K562 (cell line): ENCODE data around the gene PTPRC. TPM values are rescaled to one million over a fixed set of nuclear protein-coding genes. Genes with fewer than 3 reads are reported as not detected.

Source experiments
- ATAC-seq: fragments of 200-7000 bp; cut with Tn5 transposase; 3 replicates; pipeline ENCODE4 v1.9.1; 2020; ENCODE audit warnings: moderate library complexity
- BruUV-seq: library from RNA; stranded (reverse); fragments of 400-500 nt; replicated peaks from 2 replicates; lab custom pipeline; 2021; lab: Mats Ljungman, UMichigan
- CTCF ChIA-PET: fragments of 300-600 bp; formaldehyde crosslinking; extraction: SDS; loops from one replicate; lab custom pipeline; 2021; ENCODE audit warnings: low intra/inter-chr PET ratio; lab: Yijun Ruan, JAX
- POLR2A ChIA-PET: fragments of 300-600, 350-650 bp; sonication (Branson Sonifier 250); formaldehyde crosslinking; extraction: SDS; loops from one replicate; lab custom pipeline; 2021; ENCODE audit warnings: antibody characterized with exemption, inconsistent platforms; lab: Yijun Ruan, JAX
- DNase-seq, 4 experiments: peaks; one replicate each; pipeline versions ENCODE4 v3.0.0 to v3.0.0-alpha.2; 2011 to 2018; ENCODE audit warnings: low spot score in 3 of 4, mixed read lengths in 3 of 4; ENCODE audit errors: extremely low read depth in 1 of 4
- FAIRE-seq: peaks from 2 replicates; lab custom pipeline; 2011; peaks lifted over from hg19 to GRCh38; lab: Jason Lieb, UNC
- H2AFZ ChIP-seq: 2 replicates; pipeline ENCODE4 v1.6.0; 2011; ENCODE audit warnings: low read depth, low read length, control low read depth, inconsistent platforms
- H3K27ac ChIP-seq: fragments of 200-600 bp; 3 replicates; pipeline ENCODE4 v1.8.0; 2011; ENCODE audit warnings: low read depth, mild to moderate bottlenecking, control low read depth, inconsistent platforms, low read length, moderate library complexity, mixed read lengths; ENCODE audit errors: extremely low read depth
- H3K27me3 ChIP-seq, 2 experiments: fragments of 300-600 bp in 1 of 2; 2 replicates in 1 of 2; 3 replicates in 1 of 2; pipeline versions ENCODE4 v1.6.0 to v1.8.0; 2011; ENCODE audit warnings: inconsistent platforms in 2 of 2, low read length in 2 of 2, mild to moderate bottlenecking in 1 of 2, mixed read lengths in 1 of 2, moderate library complexity in 1 of 2; ENCODE audit not compliant: control insufficient read depth in 2 of 2, insufficient read depth in 2 of 2
- H3K36me3 ChIP-seq: fragments of 300-600 bp; 3 replicates; pipeline ENCODE4 v1.8.0; 2011; ENCODE audit warnings: mild to moderate bottlenecking, low read length, inconsistent platforms; ENCODE audit not compliant: control insufficient read depth, insufficient read depth
- H3K4me1 ChIP-seq, 2 experiments: fragments of 200-600 bp in 1 of 2; replicated peaks in 1 of 2; 2 replicates in 1 of 2; 3 replicates in 1 of 2; pipeline versions ENCODE4 v1.5.1 to v1.8.0; 2011; ENCODE audit warnings: inconsistent platforms in 2 of 2, low read length in 2 of 2, mild to moderate bottlenecking in 1 of 2, mixed read lengths in 1 of 2, moderate library complexity in 1 of 2; ENCODE audit not compliant: control insufficient read depth in 2 of 2, insufficient read depth in 2 of 2
- H3K4me2 ChIP-seq: 2 replicates; pipeline ENCODE4 v1.6.1; 2011; ENCODE audit warnings: low read length, control low read depth, inconsistent platforms, mixed read lengths; ENCODE audit not compliant: insufficient read depth
- H3K4me3 ChIP-seq: fragments of 200-600 bp; sonication (generic), shearing (Covaris generic); 2 replicates; pipeline ENCODE4 v1.5.1; 2016; ENCODE audit warnings: control low read depth, inconsistent platforms
- H3K79me2 ChIP-seq: fragments of 200-600 bp; 3 replicates; pipeline ENCODE4 v1.8.0; 2011; ENCODE audit warnings: low read length, inconsistent platforms; ENCODE audit not compliant: control insufficient read depth, insufficient read depth
- H3K9ac ChIP-seq, 2 experiments: 2 replicates each; pipeline versions ENCODE4 v1.6.0 to v1.6.1; 2011; ENCODE audit warnings: low read depth in 2 of 2, low read length in 2 of 2, control low read depth in 1 of 2, inconsistent platforms in 1 of 2, mild to moderate bottlenecking in 1 of 2, mixed read lengths in 1 of 2; ENCODE audit not compliant: insufficient read depth in 1 of 2
- H3K9me1 ChIP-seq: one replicate; pipeline ENCODE4 v1.6.0; 2011; ENCODE audit warnings: inconsistent platforms, mild to moderate bottlenecking, low read length, moderate library complexity; ENCODE audit not compliant: control insufficient read depth, insufficient read depth
- H3K9me3 ChIP-seq: replicated peaks from 2 replicates; pipeline ENCODE4 v1.5.1; 2011; ENCODE audit warnings: low read depth, low read length, inconsistent platforms; ENCODE audit not compliant: control insufficient read depth, insufficient read depth
- H4K20me1 ChIP-seq: replicated peaks from 2 replicates; pipeline ENCODE4 v1.6.1; 2011; ENCODE audit warnings: low read length, inconsistent platforms, mixed read lengths; ENCODE audit not compliant: control insufficient read depth, insufficient read depth
- DACH1 ChIP-seq: fragments of 450-650 bp; IDR thresholded peaks from 2 replicates; pipeline ENCODE4 v1.6.1; 2018; ENCODE audit not compliant: partially characterized antibody
- MTA1 ChIP-seq: fragments of 450-650 bp; IDR thresholded peaks from 2 replicates; pipeline ENCODE4 v1.6.1; 2017; ENCODE audit warnings: borderline replicate concordance
- PML ChIP-seq: IDR thresholded peaks from 2 replicates; pipeline ENCODE4 v1.6.1; 2012; ENCODE audit warnings: low read length, inconsistent platforms
- RBFOX2 ChIP-seq: fragments of 200-400 bp; formaldehyde crosslinking; IDR thresholded peaks from 2 replicates; pipeline ENCODE4 v1.6.1; 2017; ENCODE audit warnings: low read depth, mild to moderate bottlenecking, low read length, moderate library complexity
- RHOXF2B ChIP-seq: fragments of 250-450 bp; sonication (Bioruptor Pico); conservative IDR thresholded peaks from 2 replicates; pipeline ENCODE4 v1.5.1; 2021
- SAP30 ChIP-seq: fragments of 200-600 bp; sonication (generic); IDR thresholded peaks from 2 replicates; pipeline ENCODE4 v1.6.1; 2012; ENCODE audit warnings: borderline replicate concordance, low read depth, mild to moderate bottlenecking, moderate library complexity, low read length, control low read depth, inconsistent platforms; ENCODE audit not compliant: insufficient read depth, poor library complexity, severe bottlenecking
- WGBS: fragments of 100-300 bp; shearing (Covaris generic); methylation state at CpG from one replicate; pipeline ENCODE4 v1.1.6; 2016; ENCODE audit warnings: low coverage, mixed read lengths; ENCODE audit not compliant: insufficient coverage; ENCODE audit errors: missing lambda C conversion rate; 5-methylcytosine and 5-hydroxymethylcytosine counted together
- in situ Hi-C: fragments of 300-500 bp; cut with MboI; formaldehyde crosslinking; loops from 4 replicates; pipeline ENCODE4 v1.15.0; 2018; ENCODE audit warnings: inconsistent platforms, mixed read lengths
- intact Hi-C: fragments of 100-400 bp; cut with micrococcal nuclease; formaldehyde crosslinking; loops from 2 replicates; pipeline ENCODE4 v1.14.2; 2022
- polyA plus RNA-seq, 8 experiments: library from polyadenylated mRNA; depleted of rRNA in 4 of 8; stranded (reverse) in 5 of 8; unstranded in 3 of 8; fragments of >200 nt; fragmentation: Nextera tagmentation in 2 of 8; fragmentation: Illumina TruSeq in 1 of 8; extraction: Ambion mirVana in 2 of 8; extraction: Trizol in 1 of 8; gene quantifications; 2 replicates each; pipeline versions ENCODE4 v1.2.1 to v1.2.3, GENCODE V29; 2011 to 2014; ENCODE audit warnings: inconsistent platforms in 1 of 8, missing spikeins in 1 of 8
- total RNA-seq, 7 experiments: library from RNA; depleted of rRNA in 6 of 7; stranded (reverse); fragments of >200 nt in 6 of 7; fragmentation: Illumina TruSeq in 2 of 7; extraction: Trizol in 2 of 7; gene quantifications; 2 replicates each; pipeline versions ENCODE4 v1.2.1 to v1.2.3, GENCODE V29; 2011 to 2021; ENCODE audit warnings: low replicate concordance in 1 of 7
- TF ChIP-seq, protein P1 (sequence below): fragments of 200-600 bp; sonication (generic); IDR thresholded peaks from one replicate; pipeline ENCODE4 v1.6.1; 2012; ENCODE audit warnings: mild to moderate bottlenecking, low read depth, low read length, inconsistent platforms
- TF ChIP-seq, protein P2 (sequence below): fragments of 450-650 bp; IDR thresholded peaks from 2 replicates; pipeline ENCODE4 v1.6.1; 2016; ENCODE audit warnings: antibody characterized with exemption

PTPRC gene
- total and polyA plus RNA-seq, 9 of the 15 experiments (the other 6 are each of a cell fraction or from before 2014, with no cell fraction given): 7.1 to 107 (median 62.9) TPM

DNA sequence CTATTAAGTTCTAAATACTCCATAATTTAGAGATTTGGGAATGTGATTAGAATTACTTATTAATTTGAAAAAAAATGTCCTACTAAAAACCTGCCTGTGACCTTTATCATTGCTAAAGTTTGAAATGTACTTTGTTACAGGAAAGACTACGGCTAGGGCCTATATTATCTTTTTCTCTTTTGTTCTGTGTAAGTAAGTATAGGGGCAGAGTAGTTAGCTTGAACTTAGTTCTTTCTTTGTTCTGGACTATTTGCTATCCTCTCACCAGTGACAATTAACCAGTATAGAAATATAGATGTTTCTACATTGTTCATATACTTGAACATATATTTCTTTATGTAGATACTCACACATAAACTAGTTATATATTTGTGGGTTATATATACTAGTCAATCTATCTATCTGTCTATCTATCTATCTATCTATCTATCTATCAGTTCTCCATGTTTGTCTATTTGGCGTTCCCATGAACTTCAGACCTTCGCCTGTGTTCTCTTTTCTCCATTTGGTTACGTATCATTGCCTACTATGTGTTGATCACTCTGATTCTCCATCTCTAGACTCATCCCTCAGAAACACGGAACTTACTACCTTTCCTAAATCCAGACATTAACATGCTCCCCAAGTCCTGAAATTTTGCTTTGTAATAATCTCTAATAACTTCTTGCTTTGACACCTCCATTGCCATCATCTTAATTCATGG, 3.3 kb downstream of the PTPRC start:
- Histone ChIP-seq H3K9me1 (no peaks in the 10 kb centered on the region), H3K36me3 (peaks cover 5% of the 10 kb centered on the region; the same call in 1 of the 3 replicates), H3K4me3 (peak overlapping the region; percentile 37), H3K79me2 (peaks cover 80% of the 10 kb centered on the region), H3K4me1 (peaks cover 0 to 2% of the 10 kb centered on the region in 2 experiments; a peak in 1 of 5 replicates), H3K4me2 (peak overlapping the region; percentile 78; the same call in 1 of the 2 replicates), H3K27ac (peak overlapping the region; percentile 79; the same call in 2 of the 3 replicates), H3K27me3 (no peaks in the 10 kb centered on the region), H2AFZ (0 out of 2 replicates have a peak overlapping the region, but pooled peaks have one; percentile 55), H3K9me3 (no peaks in the 10 kb centered on the region), H4K20me1 (no peaks in the 10 kb centered on the region), H3K9ac (peak overlapping the region in 1 of 2 experiments; percentile 74; a peak in 2 of 4 replicates)
- intact Hi-C loops: loop anchor here (1.0 to 5.0 kb wide), 3 partner anchors 15 to 645 kb away; no protein-coding TSS in a partner anchor
- CTCF ChIA-PET: no interaction called here
- in situ Hi-C loops: no loop called here
- FAIRE-seq (no peak), ATAC-seq (0 out of 3 replicates have a peak, but pooled peaks have one; percentile 7), DNase-seq (no peak)
- 23% methylated on average over 5 of the region's 5 CpGs for WGBS
- no TSS peak for BruUV-seq
- POLR2A ChIA-PET: no interaction called here
- TF ChIP-seq RHOXF2B (CRISPR knock-in tag) (no peak), RBFOX2 (peak; percentile 13; the same call in 1 of the 2 replicates), MTA1 (0 out of 2 replicates have a peak, but pooled peaks have one; percentile 24), DACH1 (peak; percentile 98), SAP30 (no peak), PML (no peak)
- TF ChIP-seq, protein P1, sequence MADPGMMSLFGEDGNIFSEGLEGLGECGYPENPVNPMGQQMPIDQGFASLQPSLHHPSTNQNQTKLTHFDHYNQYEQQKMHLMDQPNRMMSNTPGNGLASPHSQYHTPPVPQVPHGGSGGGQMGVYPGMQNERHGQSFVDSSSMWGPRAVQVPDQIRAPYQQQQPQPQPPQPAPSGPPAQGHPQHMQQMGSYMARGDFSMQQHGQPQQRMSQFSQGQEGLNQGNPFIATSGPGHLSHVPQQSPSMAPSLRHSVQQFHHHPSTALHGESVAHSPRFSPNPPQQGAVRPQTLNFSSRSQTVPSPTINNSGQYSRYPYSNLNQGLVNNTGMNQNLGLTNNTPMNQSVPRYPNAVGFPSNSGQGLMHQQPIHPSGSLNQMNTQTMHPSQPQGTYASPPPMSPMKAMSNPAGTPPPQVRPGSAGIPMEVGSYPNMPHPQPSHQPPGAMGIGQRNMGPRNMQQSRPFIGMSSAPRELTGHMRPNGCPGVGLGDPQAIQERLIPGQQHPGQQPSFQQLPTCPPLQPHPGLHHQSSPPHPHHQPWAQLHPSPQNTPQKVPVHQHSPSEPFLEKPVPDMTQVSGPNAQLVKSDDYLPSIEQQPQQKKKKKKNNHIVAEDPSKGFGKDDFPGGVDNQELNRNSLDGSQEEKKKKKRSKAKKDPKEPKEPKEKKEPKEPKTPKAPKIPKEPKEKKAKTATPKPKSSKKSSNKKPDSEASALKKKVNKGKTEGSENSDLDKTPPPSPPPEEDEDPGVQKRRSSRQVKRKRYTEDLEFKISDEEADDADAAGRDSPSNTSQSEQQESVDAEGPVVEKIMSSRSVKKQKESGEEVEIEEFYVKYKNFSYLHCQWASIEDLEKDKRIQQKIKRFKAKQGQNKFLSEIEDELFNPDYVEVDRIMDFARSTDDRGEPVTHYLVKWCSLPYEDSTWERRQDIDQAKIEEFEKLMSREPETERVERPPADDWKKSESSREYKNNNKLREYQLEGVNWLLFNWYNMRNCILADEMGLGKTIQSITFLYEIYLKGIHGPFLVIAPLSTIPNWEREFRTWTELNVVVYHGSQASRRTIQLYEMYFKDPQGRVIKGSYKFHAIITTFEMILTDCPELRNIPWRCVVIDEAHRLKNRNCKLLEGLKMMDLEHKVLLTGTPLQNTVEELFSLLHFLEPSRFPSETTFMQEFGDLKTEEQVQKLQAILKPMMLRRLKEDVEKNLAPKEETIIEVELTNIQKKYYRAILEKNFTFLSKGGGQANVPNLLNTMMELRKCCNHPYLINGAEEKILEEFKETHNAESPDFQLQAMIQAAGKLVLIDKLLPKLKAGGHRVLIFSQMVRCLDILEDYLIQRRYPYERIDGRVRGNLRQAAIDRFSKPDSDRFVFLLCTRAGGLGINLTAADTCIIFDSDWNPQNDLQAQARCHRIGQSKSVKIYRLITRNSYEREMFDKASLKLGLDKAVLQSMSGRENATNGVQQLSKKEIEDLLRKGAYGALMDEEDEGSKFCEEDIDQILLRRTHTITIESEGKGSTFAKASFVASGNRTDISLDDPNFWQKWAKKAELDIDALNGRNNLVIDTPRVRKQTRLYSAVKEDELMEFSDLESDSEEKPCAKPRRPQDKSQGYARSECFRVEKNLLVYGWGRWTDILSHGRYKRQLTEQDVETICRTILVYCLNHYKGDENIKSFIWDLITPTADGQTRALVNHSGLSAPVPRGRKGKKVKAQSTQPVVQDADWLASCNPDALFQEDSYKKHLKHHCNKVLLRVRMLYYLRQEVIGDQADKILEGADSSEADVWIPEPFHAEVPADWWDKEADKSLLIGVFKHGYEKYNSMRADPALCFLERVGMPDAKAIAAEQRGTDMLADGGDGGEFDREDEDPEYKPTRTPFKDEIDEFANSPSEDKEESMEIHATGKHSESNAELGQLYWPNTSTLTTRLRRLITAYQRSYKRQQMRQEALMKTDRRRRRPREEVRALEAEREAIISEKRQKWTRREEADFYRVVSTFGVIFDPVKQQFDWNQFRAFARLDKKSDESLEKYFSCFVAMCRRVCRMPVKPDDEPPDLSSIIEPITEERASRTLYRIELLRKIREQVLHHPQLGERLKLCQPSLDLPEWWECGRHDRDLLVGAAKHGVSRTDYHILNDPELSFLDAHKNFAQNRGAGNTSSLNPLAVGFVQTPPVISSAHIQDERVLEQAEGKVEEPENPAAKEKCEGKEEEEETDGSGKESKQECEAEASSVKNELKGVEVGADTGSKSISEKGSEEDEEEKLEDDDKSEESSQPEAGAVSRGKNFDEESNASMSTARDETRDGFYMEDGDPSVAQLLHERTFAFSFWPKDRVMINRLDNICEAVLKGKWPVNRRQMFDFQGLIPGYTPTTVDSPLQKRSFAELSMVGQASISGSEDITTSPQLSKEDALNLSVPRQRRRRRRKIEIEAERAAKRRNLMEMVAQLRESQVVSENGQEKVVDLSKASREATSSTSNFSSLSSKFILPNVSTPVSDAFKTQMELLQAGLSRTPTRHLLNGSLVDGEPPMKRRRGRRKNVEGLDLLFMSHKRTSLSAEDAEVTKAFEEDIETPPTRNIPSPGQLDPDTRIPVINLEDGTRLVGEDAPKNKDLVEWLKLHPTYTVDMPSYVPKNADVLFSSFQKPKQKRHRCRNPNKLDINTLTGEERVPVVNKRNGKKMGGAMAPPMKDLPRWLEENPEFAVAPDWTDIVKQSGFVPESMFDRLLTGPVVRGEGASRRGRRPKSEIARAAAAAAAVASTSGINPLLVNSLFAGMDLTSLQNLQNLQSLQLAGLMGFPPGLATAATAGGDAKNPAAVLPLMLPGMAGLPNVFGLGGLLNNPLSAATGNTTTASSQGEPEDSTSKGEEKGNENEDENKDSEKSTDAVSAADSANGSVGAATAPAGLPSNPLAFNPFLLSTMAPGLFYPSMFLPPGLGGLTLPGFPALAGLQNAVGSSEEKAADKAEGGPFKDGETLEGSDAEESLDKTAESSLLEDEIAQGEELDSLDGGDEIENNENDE: no peak
- TF ChIP-seq, protein P2, sequence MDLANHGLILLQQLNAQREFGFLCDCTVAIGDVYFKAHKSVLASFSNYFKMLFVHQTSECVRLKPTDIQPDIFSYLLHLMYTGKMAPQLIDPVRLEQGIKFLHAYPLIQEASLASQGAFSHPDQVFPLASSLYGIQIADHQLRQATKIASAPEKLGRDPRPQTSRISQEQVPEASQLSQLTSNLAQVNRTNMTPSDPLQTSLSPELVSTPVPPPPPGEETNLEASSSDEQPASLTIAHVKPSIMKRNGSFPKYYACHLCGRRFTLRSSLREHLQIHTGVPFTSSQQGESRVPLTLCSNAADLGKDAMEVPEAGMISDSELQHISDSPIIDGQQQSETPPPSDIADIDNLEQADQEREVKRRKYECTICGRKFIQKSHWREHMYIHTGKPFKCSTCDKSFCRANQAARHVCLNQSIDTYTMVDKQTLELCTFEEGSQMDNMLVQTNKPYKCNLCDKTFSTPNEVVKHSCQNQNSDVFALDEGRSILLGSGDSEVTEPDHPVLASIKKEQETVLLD: peak; percentile 53; the same call in 1 of the 2 replicates
